Erythroblast (primary cell): ENCODE results near the gene AEN.
A peak's percentile ranks its signal among the peaks of the same experiment; 100 is the strongest.

Experiments
- DNase-seq, 2 experiments: peaks; one replicate each; lab custom pipeline; 2025; lab: John Stamatoyannopoulos, UW
- GATA1 ChIP-seq: IDR thresholded peaks from 2 replicates; pipeline ENCODE4 v1.6.1; 2011; ENCODE audit warnings: low read depth, mild to moderate bottlenecking, control low read depth, low read length, moderate library complexity
- POLR2A ChIP-seq: IDR thresholded peaks from 2 replicates; pipeline ENCODE4 v1.6.1; 2011; ENCODE audit warnings: mild to moderate bottlenecking, low read length

AEN gene

GRCh38 chr15:88645171-88646087 is 24.3 kb downstream of the AEN start:
- DNase-seq = no peak
- no peak for TF ChIP-seq POLR2A
- TF ChIP-seq GATA1 = no peak

DNA sequence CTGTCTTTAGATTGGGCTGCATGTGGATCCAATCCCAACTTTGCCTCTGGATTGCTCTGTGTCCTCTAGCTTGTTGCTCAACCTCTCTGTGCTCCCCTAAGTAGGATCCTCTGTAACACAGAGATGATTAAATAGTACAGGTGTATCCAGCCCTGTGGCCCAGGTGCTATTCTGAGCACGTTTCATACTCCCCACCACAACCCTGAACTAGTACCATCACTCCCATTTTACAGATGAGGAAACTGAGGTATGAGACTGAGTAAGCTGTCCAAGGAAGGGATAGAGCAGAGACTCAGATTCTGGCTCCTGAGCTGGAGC is 24.9 kb downstream of the AEN start:
- DNase-seq = no peak
- TF ChIP-seq POLR2A (no peak), GATA1 (no peak)

DNA sequence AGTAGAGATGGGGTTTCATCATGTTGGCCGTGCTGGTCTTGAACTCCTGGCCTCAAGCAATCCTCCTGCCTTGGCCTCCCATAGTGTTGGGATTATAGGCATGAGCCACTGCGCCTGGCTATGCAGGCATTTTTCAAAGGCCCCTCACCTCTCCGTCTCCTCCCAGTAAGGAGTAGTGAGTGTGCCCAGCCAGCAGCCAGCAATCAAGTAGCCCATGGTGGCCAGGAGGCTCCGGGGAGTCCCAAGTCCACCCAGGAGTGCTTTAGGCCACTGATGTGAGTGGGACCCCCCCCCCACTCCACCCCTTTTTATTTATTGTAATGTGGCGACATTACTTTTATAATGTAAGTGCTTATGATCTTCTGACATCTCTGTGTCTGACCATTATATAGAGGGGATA is 25.8 kb downstream of the AEN start:
- no peak for DNase-seq
- TF ChIP-seq GATA1 (no peak), POLR2A (no peak)

GRCh38 chr15:88647351-88648105 is 26.4 kb downstream of the AEN start:
- no peak for DNase-seq

GRCh38 chr15:88648357-88649214 is 27.4 kb downstream of the AEN start:
- peak in 1 of 2 experiments; percentile 34 for DNase-seq
- peak; percentile 26 for TF ChIP-seq POLR2A
- TF ChIP-seq GATA1 = no peak

More at GRCh38 chr15:88647351-88648105, 26.4 kb downstream of the AEN start:
- TF ChIP-seq POLR2A (no peak), GATA1 (no peak)

- TF ChIP-seq POLR2A (no peak), GATA1 (no peak)
- no peak for DNase-seq
Measured at GRCh38 chr15:88649286-88649733, 28.2 kb downstream of the AEN start.

GRCh38 chr15:88649753-88650551 is 28.8 kb downstream of the AEN start:
- TF ChIP-seq GATA1 (no peak), POLR2A (no peak)
- DNase-seq = no peak

DNA sequence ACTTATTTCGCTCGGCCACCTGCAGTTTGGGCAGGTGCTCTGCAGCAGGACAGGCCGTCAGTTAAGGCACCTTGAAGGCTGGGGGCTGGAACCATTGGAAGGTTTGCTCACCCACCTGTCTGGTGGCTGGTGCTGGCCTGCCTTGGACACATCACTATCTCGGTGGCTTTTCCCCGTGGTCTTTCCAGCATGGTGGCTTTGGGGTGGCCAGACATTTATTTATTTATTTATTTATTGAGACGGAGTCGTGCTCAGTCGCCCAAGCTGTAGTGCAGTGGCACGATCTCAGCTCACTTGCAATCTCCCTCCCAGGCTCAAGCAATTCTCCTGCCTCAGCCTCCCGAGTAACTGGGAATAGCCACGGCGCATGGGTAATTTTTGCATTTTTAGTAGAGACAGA is 29.4 kb downstream of the AEN start:
- DNase-seq = no peak
- TF ChIP-seq GATA1 (no peak), POLR2A (no peak)

- TF ChIP-seq GATA1 = no peak
- TF ChIP-seq POLR2A = no peak
- DNase-seq = no peak
Measured at GRCh38 chr15:88651136-88651732, 30.1 kb downstream of the AEN start.

- TF ChIP-seq POLR2A = no peak
- no peak for TF ChIP-seq GATA1
- DNase-seq = no peak
Measured at GRCh38 chr15:88651971-88652370, 30.8 kb downstream of the AEN start.

DNA sequence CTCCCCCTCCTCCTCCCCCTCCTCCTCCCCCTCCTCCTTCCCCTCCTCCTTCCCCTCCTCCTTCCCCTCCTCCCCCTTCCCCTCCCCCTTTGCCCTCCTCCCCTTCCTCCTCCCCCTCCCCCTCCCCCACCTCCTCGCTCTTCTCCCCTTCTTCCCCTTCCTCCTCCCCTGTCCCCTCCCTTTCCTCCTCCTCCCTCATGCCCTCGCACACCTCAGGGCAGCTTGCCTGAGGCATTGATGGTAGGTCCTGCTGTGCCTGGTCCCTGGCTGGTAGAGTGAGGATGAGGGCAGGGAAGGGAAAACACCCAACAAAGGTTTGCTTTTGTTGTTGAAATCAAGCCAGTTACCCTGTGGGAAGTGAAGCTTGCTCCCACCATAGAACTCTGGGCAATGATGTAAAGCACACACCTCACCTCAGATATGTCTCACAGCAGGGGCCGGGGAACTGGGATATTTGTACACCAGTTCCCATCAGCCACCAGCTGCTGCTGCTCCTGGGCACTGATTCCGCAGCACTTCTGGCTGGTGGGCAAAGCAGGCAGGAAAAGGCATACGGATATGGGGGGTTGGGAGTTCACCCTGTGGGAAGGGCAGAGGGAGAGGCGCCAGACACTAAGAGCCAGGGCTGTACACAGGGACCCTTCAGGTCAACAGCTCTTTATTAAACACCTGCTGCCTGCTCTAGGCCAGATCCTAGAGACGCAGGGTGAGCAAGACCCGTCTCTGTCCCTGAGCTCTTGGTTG is 31.5 kb downstream of the AEN start:
- no peak for DNase-seq
- no peak for TF ChIP-seq GATA1
- TF ChIP-seq POLR2A = no peak
